Measurements from ENCODE around the gene CD14. TPM values are rescaled to one million over a fixed set of nuclear protein-coding genes. Genes with fewer than 3 reads are reported as not detected.
"Not testable (repeated sequence)": the region's sequence is repeated elsewhere in the genome, so short reads cannot be mapped to it uniquely, and the experiment has no call there.

Gene CD14
- total RNA-seq, 6 experiments from 2014 or later = 174 to 513 (median 244) TPM

DNA sequence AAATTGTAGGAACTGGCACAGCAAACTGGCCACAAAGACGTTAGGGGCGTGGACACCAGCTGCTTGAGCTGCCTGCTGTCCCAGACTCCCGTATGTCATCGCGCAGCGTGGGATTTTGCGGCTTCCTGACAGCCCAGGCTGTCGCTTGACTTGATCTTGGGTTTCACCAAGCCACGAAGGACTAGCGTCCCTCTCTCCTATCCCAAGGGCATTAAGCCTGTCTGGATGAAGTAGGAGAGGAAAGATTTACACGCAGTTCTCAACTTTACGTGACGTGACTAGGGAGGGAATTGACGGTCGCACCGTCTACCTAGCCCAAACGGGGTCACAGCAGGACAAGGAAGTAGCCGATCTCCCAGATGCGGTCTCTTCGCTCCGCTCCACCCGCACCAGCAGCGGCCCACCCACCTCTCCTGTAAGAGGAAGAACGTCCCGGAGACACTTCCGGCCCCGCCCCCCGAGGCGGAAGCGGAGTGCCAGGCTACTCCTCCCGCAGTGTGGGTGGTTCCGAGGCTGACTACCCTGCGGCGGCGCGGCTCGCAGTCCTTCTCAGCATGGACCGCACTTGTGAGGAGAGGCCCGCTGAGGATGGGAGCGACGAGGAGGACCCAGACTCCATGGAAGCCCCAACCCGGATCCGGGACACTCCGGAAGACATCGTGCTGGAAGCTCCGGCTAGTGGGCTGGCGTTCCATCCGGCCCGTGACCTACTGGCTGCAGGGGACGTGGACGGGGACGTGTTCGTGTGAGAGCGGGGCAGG is 31.6 kb upstream of the CD14 start, which contains the start of gene WDR55:
Gene WDR55 (plus strand): TSS at position 546 of the 761 bp plus-strand sequence. CDS start 9 bp downstream, at position 555.
- Histone ChIP-seq H3K4me3 (peak within 1 kb of the TSS; percentile 56 to 84 (median 83)), H3K4me1 (peaks cover 0 to 19% (median 4%) of the 10 kb centered on the region in 4 donors), H3K27me3 (no peaks in the 10 kb centered on the region), H3K27ac (peak within 1 kb of the TSS; percentile 54 to 88 (median 73)), H3K36me3 (peaks cover 0 to 52% (median 19%) of the 10 kb centered on the region in 4 donors), H3K9me3 (no peaks in the 10 kb centered on the region)
- WGBS (ENCODE audit: insufficient coverage, low coverage, low lambda C conversion rate, missing lambda C conversion rate) = 1% methylated on average over 13 of the region's 54 CpGs
- DNase-seq (peak; percentile 98), ATAC-seq (peak; percentile 98 to 99 (median 99))
- TF ChIP-seq, protein P1, sequence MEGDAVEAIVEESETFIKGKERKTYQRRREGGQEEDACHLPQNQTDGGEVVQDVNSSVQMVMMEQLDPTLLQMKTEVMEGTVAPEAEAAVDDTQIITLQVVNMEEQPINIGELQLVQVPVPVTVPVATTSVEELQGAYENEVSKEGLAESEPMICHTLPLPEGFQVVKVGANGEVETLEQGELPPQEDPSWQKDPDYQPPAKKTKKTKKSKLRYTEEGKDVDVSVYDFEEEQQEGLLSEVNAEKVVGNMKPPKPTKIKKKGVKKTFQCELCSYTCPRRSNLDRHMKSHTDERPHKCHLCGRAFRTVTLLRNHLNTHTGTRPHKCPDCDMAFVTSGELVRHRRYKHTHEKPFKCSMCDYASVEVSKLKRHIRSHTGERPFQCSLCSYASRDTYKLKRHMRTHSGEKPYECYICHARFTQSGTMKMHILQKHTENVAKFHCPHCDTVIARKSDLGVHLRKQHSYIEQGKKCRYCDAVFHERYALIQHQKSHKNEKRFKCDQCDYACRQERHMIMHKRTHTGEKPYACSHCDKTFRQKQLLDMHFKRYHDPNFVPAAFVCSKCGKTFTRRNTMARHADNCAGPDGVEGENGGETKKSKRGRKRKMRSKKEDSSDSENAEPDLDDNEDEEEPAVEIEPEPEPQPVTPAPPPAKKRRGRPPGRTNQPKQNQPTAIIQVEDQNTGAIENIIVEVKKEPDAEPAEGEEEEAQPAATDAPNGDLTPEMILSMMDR (IDR thresholded peaks at IDR 0.05) = no peak
- peak; percentile 85 for TF ChIP-seq POLR2A (IDR thresholded peaks at IDR 0.05)
- intact Hi-C loops (cut with DNase I) = no loop called here

DNA sequence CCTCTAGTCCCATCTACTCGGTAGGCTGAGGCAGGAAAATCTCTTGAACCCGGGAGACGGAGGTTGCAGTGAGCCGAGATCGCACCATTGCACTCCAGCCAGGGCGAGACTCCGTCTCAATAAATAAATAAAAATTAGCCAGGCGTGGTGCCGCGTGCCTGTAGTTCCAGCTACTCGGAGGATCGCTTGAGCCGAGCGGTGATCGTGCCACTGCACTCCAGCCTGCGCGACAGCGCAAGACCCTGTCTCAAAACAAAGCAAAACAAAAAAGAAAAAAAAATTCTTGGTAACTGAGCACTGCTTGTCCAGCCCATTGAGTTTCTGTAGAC is 31.0 kb upstream of the CD14 start:
- DNase-seq (peak in 1 of 3 donors; percentile 27), ATAC-seq (peak; percentile 1 to 35 (median 12))
- 6% methylated on average over 18 of the region's 18 CpGs for WGBS (ENCODE audit: insufficient coverage, low coverage, low lambda C conversion rate, missing lambda C conversion rate)
- Histone ChIP-seq H3K9me3 (no peaks in the 10 kb centered on the region), H3K4me1 (peaks cover 0 to 19% (median 4%) of the 10 kb centered on the region in 4 donors), H3K36me3 (peaks cover 0 to 52% (median 20%) of the 10 kb centered on the region in 4 donors), H3K4me3 (peak overlapping the region; percentile 56 to 84 (median 83)), H3K27me3 (no peaks in the 10 kb centered on the region), H3K27ac (peak overlapping the region; percentile 54 to 88 (median 73))
- TF ChIP-seq, protein P1 (IDR thresholded peaks at IDR 0.05) = no peak
- no peak for TF ChIP-seq POLR2A (IDR thresholded peaks at IDR 0.05)
- intact Hi-C loops (cut with DNase I) = no loop called here

DNA sequence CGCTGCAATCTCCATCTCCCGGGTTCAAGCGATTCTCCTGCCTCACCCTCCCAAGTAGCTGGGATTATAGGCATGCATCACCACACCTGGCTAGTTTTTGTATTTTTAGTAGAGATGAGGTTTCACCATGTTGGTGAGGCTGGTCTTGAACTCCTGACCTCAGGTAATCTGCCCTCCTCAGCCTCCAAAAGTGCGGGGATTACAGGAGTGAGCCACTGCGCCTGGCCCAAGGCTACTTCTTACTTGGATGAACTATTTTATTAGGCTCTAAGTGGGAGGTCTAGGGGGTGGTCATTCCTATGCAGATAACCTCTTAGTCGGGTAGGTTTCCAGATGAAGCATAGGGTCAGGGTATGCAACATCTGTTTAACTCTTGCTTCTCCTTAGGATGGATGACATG is 27.4 kb upstream of the CD14 start:
- H3K9me3 ChIP-seq; DNase-seq; ATAC-seq; H3K4me1 ChIP-seq; H3K27ac ChIP-seq; H3K4me3 ChIP-seq; H3K27me3 ChIP-seq; intact Hi-C loops (cut with DNase I): not testable (repeated sequence)
- 89% methylated on average over 6 of the region's 6 CpGs for WGBS (ENCODE audit: insufficient coverage, low coverage, low lambda C conversion rate, missing lambda C conversion rate)
- peaks cover 5 to 76% (median 33%) of the 10 kb centered on the region in 4 donors for H3K36me3 ChIP-seq

DNA sequence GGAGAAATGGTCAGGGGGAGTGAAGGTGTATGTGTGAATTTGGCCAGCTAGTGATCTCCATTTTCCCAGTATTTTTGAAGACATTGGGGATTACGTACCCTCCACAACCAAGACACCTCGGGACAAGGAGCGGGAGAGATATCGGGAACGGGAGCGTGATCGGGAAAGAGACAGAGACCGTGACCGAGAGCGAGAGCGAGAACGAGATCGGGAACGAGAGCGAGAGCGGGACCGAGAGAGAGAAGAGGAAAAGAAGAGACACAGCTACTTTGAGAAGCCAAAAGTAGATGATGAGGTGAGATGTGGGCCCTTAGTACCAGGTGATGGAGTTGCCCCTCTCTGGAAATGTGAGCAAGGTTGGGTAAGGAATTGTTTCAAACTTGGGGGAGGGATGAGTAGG is 25.9 kb upstream of the CD14 start:
- DNase-seq = no peak
- ATAC-seq = no peak
- H3K9me3 ChIP-seq = no peaks in the 10 kb centered on the region
- 95% methylated on average over 17 of the region's 17 CpGs for WGBS (ENCODE audit: insufficient coverage, low coverage, low lambda C conversion rate, missing lambda C conversion rate)
- H3K4me3 ChIP-seq = no peak overlapping the region
- no peaks in the 10 kb centered on the region for H3K27me3 ChIP-seq
- no peak for TF ChIP-seq POLR2A (IDR thresholded peaks at IDR 0.05)
- TF ChIP-seq, protein P1 (IDR thresholded peaks at IDR 0.05) = no peak
- peaks cover 5 to 91% (median 43%) of the 10 kb centered on the region in 4 donors for H3K36me3 ChIP-seq
- intact Hi-C loops (cut with DNase I) = no loop called here
- H3K4me1 ChIP-seq = peaks cover 0 to 2% (median 0%) of the 10 kb centered on the region in 4 donors
- no peak overlapping the region for H3K27ac ChIP-seq

DNA sequence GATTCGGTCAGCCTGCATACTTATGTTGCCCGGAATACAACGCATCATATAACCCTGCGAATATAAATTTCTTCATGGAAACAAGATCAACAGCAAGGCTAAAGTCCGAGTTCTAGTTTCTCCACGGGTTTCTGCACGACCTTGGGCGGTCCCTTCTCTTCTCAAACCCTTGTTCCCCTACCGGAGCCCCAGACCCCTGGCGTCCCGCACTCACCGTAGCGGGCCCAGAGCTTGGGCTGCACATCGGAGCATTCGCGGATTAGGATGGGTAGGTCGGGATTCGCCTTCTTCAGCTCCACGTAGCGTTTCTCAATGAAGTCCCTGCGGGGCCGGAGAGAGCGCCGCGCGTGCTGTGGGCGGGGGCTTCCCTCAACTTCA is 14.1 kb upstream of the CD14 start:
- Histone ChIP-seq H3K4me1 (peaks cover 0 to 24% (median 8%) of the 10 kb centered on the region in 4 donors), H3K9me3 (no peaks in the 10 kb centered on the region), H3K27me3 (no peaks in the 10 kb centered on the region), H3K4me3 (peak overlapping the region; percentile 75 to 95 (median 80)), H3K27ac (peak overlapping the region; percentile 52 to 86 (median 62)), H3K36me3 (peaks cover 0 to 53% (median 26%) of the 10 kb centered on the region in 4 donors)
- DNase-seq (no peak), ATAC-seq (peak in 2 of 4 donors; percentile 10 to 15)
- intact Hi-C loops (cut with DNase I) = no loop called here
- TF ChIP-seq, protein P1 (IDR thresholded peaks at IDR 0.05) = no peak
- TF ChIP-seq POLR2A (IDR thresholded peaks at IDR 0.05) = no peak
- WGBS (ENCODE audit: insufficient coverage, low coverage, low lambda C conversion rate, missing lambda C conversion rate) = 2% methylated on average over 19 of the region's 27 CpGs

Measured in right lobe of liver (tissue), 6 donors.